Endothelial cell of hepatic sinusoid (primary cell): ENCODE measurements around the gene INPPL1.

Source experiments
- in situ Hi-C: cut with HindIII; loops from 2 replicates; pipeline ENCODE4 v1.10.0; 2017; ENCODE audit warnings: low sequenced_read_pairs

INPPL1 gene

GRCh38 chr11:72241291-72241781, 16.8 kb downstream of the INPPL1 start:
- in situ Hi-C loops, result loop anchor here (10.0 kb wide), 1 partner anchor 413 kb away; no protein-coding TSS in a partner anchor

GRCh38 chr11:72242141-72242540, 17.6 kb downstream of the INPPL1 start:
- in situ Hi-C loops, result loop anchor here (10.0 kb wide), 1 partner anchor 413 kb away; no protein-coding TSS in a partner anchor

- in situ Hi-C loops, result loop anchor here (10.0 kb wide), 1 partner anchor 411 kb away; no protein-coding TSS in a partner anchor
Measured at GRCh38 chr11:72243173-72244059, 18.8 kb downstream of the INPPL1 start.

- in situ Hi-C loops, result loop anchor here (10.0 kb wide), 1 partner anchor 411 kb away; no protein-coding TSS in a partner anchor
Measured at GRCh38 chr11:72244060-72244360, 19.4 kb downstream of the INPPL1 start, which contains the start of gene PHOX2A. Gene PHOX2A, minus strand, starts transcription at chr11:72244176. Its CDS starts 172 bp downstream, at chr11:72244004.

- in situ Hi-C loops, result loop anchor here (5.0 to 10.0 kb wide), 3 partner anchors 68 to 410 kb away; no protein-coding TSS in a partner anchor
Measured at GRCh38 chr11:72244361-72245262, 20.0 kb downstream of the INPPL1 start.

- in situ Hi-C loops, result loop anchor here (5.0 to 10.0 kb wide), 3 partner anchors 67 to 409 kb away; no protein-coding TSS in a partner anchor
Measured at GRCh38 chr11:72245263-72245816, 20.8 kb downstream of the INPPL1 start.

GRCh38 chr11:72247584-72247983, 23.0 kb downstream of the INPPL1 start:
- in situ Hi-C loops, result loop anchor here (5.0 to 10.0 kb wide), 3 partner anchors 65 to 407 kb away; no protein-coding TSS in a partner anchor

GRCh38 chr11:72249961-72250360, 25.4 kb downstream of the INPPL1 start:
- in situ Hi-C loops, result loop anchor here (5.0 to 10.0 kb wide), 3 partner anchors 62 to 405 kb away; no protein-coding TSS in a partner anchor

- in situ Hi-C loops, result no loop called here
Measured at GRCh38 chr11:72250661-72251464, 26.3 kb downstream of the INPPL1 start.

GRCh38 chr11:72251614-72252013, 27.0 kb downstream of the INPPL1 start:
- in situ Hi-C loops, result no loop called here

- in situ Hi-C loops, result no loop called here
Measured at GRCh38 chr11:72253392-72253791, 28.8 kb downstream of the INPPL1 start.

GRCh38 chr11:72254299-72254993, 29.9 kb downstream of the INPPL1 start:
- in situ Hi-C loops, result no loop called here

- in situ Hi-C loops, result no loop called here
Measured at GRCh38 chr11:72257570-72257969, 33.0 kb downstream of the INPPL1 start.

GRCh38 chr11:72259490-72259889, 34.9 kb downstream of the INPPL1 start:
- in situ Hi-C loops, result no loop called here

GRCh38 chr11:72260574-72260973, 36.0 kb downstream of the INPPL1 start:
- in situ Hi-C loops, result loop anchor here (10.0 kb wide), 1 partner anchor 66 kb away; the partner anchor contains the start of gene FOLR1

GRCh38 chr11:72263361-72263760, 38.8 kb downstream of the INPPL1 start:
- in situ Hi-C loops, result loop anchor here (10.0 kb wide), 1 partner anchor 69 kb away; the partner anchor contains the start of gene FOLR1

- in situ Hi-C loops, result loop anchor here (10.0 kb wide), 1 partner anchor 71 kb away; the partner anchor contains the start of gene FOLR1
Measured at GRCh38 chr11:72265951-72266350, 41.4 kb downstream of the INPPL1 start.

GRCh38 chr11:72266960-72267359, 42.4 kb downstream of the INPPL1 start:
- in situ Hi-C loops, result loop anchor here (10.0 kb wide), 1 partner anchor 72 kb away; the partner anchor contains the start of gene FOLR1
